A673 (cell line): ENCODE data around the gene MYLK4. TPM values are rescaled to one million over a fixed set of nuclear protein-coding genes. Genes with fewer than 3 reads are reported as not detected.

Experiments used
- BruUV-seq: library from RNA; stranded (reverse); fragments of 400-500 nt; replicated peaks from 2 replicates; lab custom pipeline; 2021; lab: Mats Ljungman, UMichigan
- CTCF ChIA-PET: fragments of 300-600 bp; sonication (Branson Sonifier 250); formaldehyde crosslinking; loops from one replicate; lab custom pipeline; 2022; ENCODE audit warnings: antibody characterized with exemption; lab: Charles Lee
- POLR2A ChIA-PET: fragments of 300-600 bp; sonication (Branson Sonifier 250); formaldehyde crosslinking; loops from one replicate; lab custom pipeline; 2022; ENCODE audit warnings: antibody characterized with exemption; ENCODE audit not compliant: low non-redundant PET; lab: Charles Lee
- DNase-seq: peaks from one replicate; pipeline ENCODE4 v3.0.0-alpha.2; 2015; ENCODE audit warnings: low spot score
- H3K27ac ChIP-seq: fragments of 200-600 bp; sonication (generic); 2 replicates; pipeline ENCODE4 v1.5.1; 2016; ENCODE audit warnings: mixed run types, low read depth, mild to moderate bottlenecking, mixed read lengths, antibody characterized with exemption, low read length; ENCODE audit not compliant: poor library complexity, severe bottlenecking
- H3K27me3 ChIP-seq: fragments of 200-600 bp; sonication (generic); replicated peaks from 2 replicates; pipeline ENCODE4 v1.6.1; 2017; ENCODE audit warnings: mixed run types, low read depth, mild to moderate bottlenecking, mixed read lengths, antibody characterized with exemption, low read length; ENCODE audit not compliant: insufficient read depth, poor library complexity
- H3K36me3 ChIP-seq: fragments of 200-600 bp; sonication (generic); 2 replicates; pipeline ENCODE4 v1.6.1; 2016; ENCODE audit warnings: mixed run types, mild to moderate bottlenecking, mixed read lengths, antibody characterized with exemption, low read length; ENCODE audit not compliant: insufficient read depth, poor library complexity, severe bottlenecking
- H3K4me1 ChIP-seq: fragments of 200-600 bp; sonication (generic); 2 replicates; pipeline ENCODE4 v1.6.1; 2017; ENCODE audit warnings: mixed run types, mild to moderate bottlenecking, mixed read lengths, antibody characterized with exemption, low read length; ENCODE audit not compliant: insufficient read depth, poor library complexity, severe bottlenecking
- H3K4me3 ChIP-seq: fragments of 200-600 bp; sonication (generic); 2 replicates; pipeline ENCODE4 v1.5.1; 2016; ENCODE audit warnings: low read depth, mixed run types, mild to moderate bottlenecking, mixed read lengths, low read length; ENCODE audit not compliant: poor library complexity, severe bottlenecking
- H3K9me3 ChIP-seq: fragments of 200-600 bp; sonication (generic); 2 replicates; pipeline ENCODE4 v1.6.1; 2016; ENCODE audit warnings: mixed run types, low read depth, mild to moderate bottlenecking, mixed read lengths, antibody characterized with exemption, low read length; ENCODE audit not compliant: poor library complexity, severe bottlenecking
- CTCF ChIP-seq: fragments of 300-800, 200-600 bp; sonication (generic); conservative IDR thresholded peaks from 2 replicates; pipeline ENCODE4 v1.5.1; 2017; ENCODE audit warnings: low read depth, mild to moderate bottlenecking, antibody characterized with exemption, low read length, moderate library complexity, mixed read lengths
- EZH2 ChIP-seq: fragments of 200-600 bp; sonication (generic); IDR thresholded peaks from 2 replicates; pipeline ENCODE4 v1.6.1; 2017; ENCODE audit warnings: borderline replicate concordance, low read depth, mild to moderate bottlenecking, mixed read lengths, antibody characterized with exemption, low read length; ENCODE audit not compliant: poor library complexity, severe bottlenecking
- intact Hi-C: fragments of 100-400 bp; cut with micrococcal nuclease; formaldehyde crosslinking; loops from one replicate; pipeline ENCODE4 v1.10.0; 2022; ENCODE audit not compliant: unreplicated experiment
- total RNA-seq: library from RNA; stranded (reverse); gene quantifications from 2 replicates; pipeline ENCODE4 v1.2.3, GENCODE V29; 2021

The MYLK4 gene
- total RNA-seq, 1 experiment from 2014 or later, result 0.39 TPM

- POLR2A ChIA-PET, result no interaction called here
- no peak overlapping the region for H3K4me3 ChIP-seq
- intact Hi-C loops, result no loop called here
- H3K27ac ChIP-seq, result no peak overlapping the region
- CTCF ChIA-PET, result no interaction called here
- H3K4me1 ChIP-seq, result peaks cover 32% of the 10 kb centered on the region
- no peak for DNase-seq
- peaks cover 34% of the 10 kb centered on the region for H3K36me3 ChIP-seq
- TF ChIP-seq CTCF (no peak), EZH2 (no peak)
- BruUV-seq, result no TSS peak
- H3K27me3 ChIP-seq, result no peaks in the 10 kb centered on the region
- H3K9me3 ChIP-seq, result no peaks in the 10 kb centered on the region
Observed at GRCh38 chr6:2770171-2770570, 19.4 kb upstream of the MYLK4 start.

GRCh38 chr6:2768696-2769095 is 18.0 kb upstream of the MYLK4 start:
- CTCF ChIA-PET, result no interaction called here
- H3K27ac ChIP-seq, result no peak overlapping the region

GRCh38 chr6:2767657-2768524 is 17.2 kb upstream of the MYLK4 start:
- CTCF ChIA-PET, result no interaction called here
- Histone ChIP-seq H3K27ac (no peak overlapping the region), H3K4me1 (peaks cover 36% of the 10 kb centered on the region), H3K9me3 (no peaks in the 10 kb centered on the region), H3K27me3 (no peaks in the 10 kb centered on the region), H3K4me3 (peak overlapping the region; percentile 89), H3K36me3 (peaks cover 20% of the 10 kb centered on the region)
- no TSS peak for BruUV-seq
- intact Hi-C loops, result no loop called here
- TF ChIP-seq EZH2 (no peak), CTCF (no peak)
- POLR2A ChIA-PET, result no interaction called here
- no peak for DNase-seq

More at GRCh38 chr6:2768696-2769095, 18.0 kb upstream of the MYLK4 start:
- peak overlapping the region; percentile 89 for H3K4me3 ChIP-seq
- intact Hi-C loops, result no loop called here
- POLR2A ChIA-PET, result no interaction called here
- H3K4me1 ChIP-seq, result peaks cover 36% of the 10 kb centered on the region
- BruUV-seq, result no TSS peak
- H3K27me3 ChIP-seq, result no peaks in the 10 kb centered on the region
- TF ChIP-seq EZH2 (no peak), CTCF (no peak)
- H3K9me3 ChIP-seq, result no peaks in the 10 kb centered on the region
- no peak for DNase-seq
- peaks cover 24% of the 10 kb centered on the region for H3K36me3 ChIP-seq
